ENCODE data around the gene EAF2. TPM values are rescaled to one million over a fixed set of nuclear protein-coding genes. Genes with fewer than 3 reads are reported as not detected.
"Not testable (repeated sequence)": the region's sequence is repeated elsewhere in the genome, so short reads cannot be mapped to it uniquely, and the experiment has no call there.

The EAF2 gene
- polyA plus RNA-seq, 1 experiment = 2.5 TPM

DNA sequence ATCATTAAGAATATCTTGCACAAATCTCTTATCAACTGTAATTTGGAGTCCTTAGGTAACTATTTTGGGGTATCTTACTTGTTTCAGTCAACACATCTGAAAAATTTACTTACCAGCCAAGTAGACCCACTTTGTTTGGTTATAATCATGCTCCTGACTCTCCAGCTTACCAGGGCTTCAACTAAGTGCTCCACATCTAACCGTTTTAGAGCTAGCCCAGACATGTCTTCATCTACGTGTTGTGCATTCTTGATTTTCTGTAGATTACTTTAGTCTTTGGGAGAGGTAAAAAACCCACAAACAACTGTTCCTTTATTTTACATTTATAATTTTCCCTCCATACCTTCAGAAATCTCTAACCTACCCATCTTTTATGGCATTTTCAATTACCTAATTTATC is 17.2 kb downstream of the EAF2 start:
- Histone ChIP-seq H3K4me3 (ENCODE audit: low read depth, low read length) (no peak overlapping the region), H3K27me3 (ENCODE audit: control insufficient read depth, insufficient read depth, low read length) (no peaks in the 10 kb centered on the region), H3K9me3 (ENCODE audit: control insufficient read depth, insufficient read depth, low read length) (no peaks in the 10 kb centered on the region), H3K27ac (ENCODE audit: low read depth, low read length) (no peak overlapping the region)
- DNase-seq (ENCODE audit: low read depth, low spot score) = no peak
- TF ChIP-seq, protein P1, sequence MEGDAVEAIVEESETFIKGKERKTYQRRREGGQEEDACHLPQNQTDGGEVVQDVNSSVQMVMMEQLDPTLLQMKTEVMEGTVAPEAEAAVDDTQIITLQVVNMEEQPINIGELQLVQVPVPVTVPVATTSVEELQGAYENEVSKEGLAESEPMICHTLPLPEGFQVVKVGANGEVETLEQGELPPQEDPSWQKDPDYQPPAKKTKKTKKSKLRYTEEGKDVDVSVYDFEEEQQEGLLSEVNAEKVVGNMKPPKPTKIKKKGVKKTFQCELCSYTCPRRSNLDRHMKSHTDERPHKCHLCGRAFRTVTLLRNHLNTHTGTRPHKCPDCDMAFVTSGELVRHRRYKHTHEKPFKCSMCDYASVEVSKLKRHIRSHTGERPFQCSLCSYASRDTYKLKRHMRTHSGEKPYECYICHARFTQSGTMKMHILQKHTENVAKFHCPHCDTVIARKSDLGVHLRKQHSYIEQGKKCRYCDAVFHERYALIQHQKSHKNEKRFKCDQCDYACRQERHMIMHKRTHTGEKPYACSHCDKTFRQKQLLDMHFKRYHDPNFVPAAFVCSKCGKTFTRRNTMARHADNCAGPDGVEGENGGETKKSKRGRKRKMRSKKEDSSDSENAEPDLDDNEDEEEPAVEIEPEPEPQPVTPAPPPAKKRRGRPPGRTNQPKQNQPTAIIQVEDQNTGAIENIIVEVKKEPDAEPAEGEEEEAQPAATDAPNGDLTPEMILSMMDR (IDR thresholded peaks at IDR 0.05; ENCODE audit: low read depth, low read length) = no peak
- ChIA-PET POLR2A (no interaction called here), CTCF (no interaction called here)

DNA sequence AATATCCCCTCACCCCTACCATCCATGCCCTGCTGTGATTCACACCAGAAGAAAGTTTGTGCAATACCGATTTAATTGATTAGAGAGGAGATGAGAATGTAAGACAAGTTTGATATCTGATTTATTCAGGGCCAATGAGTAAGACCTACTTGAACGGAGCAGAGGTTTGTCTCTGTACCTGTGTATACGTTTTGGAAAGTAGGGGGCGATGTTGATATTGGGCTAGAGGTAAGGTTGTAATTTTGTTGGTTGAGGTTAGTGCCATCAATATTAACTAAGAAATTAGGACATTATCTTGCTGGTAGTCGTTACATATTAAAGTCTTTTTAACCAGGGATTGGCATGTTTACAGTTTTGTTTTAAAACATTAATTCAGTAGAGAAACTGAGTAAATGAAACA is 20.5 kb downstream of the EAF2 start:
- Histone ChIP-seq H3K27ac (ENCODE audit: low read depth, low read length) (no peak overlapping the region), H3K9me3 (ENCODE audit: control insufficient read depth, insufficient read depth, low read length) (no peaks in the 10 kb centered on the region), H3K4me3 (ENCODE audit: low read depth, low read length) (no peak overlapping the region), H3K27me3 (ENCODE audit: control insufficient read depth, insufficient read depth, low read length) (no peaks in the 10 kb centered on the region)
- ChIA-PET POLR2A (no interaction called here), CTCF (no interaction called here)
- DNase-seq (ENCODE audit: low read depth, low spot score) = no peak
- TF ChIP-seq, protein P1 (IDR thresholded peaks at IDR 0.05; ENCODE audit: low read depth, low read length) = peak; percentile 16; the same call in 1 of the 2 replicates

DNA sequence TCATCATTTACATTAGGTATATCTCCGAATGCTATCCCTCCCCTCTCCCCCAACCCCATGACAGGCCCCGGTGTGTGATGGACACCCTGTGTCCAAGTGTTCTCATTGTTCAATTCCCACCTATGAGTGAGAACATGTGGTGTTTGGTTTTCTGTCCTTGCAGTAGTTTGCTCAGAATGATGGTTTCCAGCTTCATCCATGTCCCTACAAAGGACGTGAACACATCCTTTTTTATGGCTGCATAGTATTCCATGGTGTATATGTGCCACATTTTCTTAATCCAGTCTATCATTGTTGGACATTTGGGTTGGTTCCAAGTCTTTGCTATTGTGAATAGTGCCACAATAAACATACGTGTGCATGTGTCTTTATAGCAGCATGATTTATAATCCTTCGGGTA is 22.8 kb downstream of the EAF2 start:
- H3K27me3 ChIP-seq (ENCODE audit: control insufficient read depth, insufficient read depth, low read length); DNase-seq (ENCODE audit: low read depth, low spot score); H3K9me3 ChIP-seq (ENCODE audit: control insufficient read depth, insufficient read depth, low read length); H3K27ac ChIP-seq (ENCODE audit: low read depth, low read length); POLR2A ChIA-PET; H3K4me3 ChIP-seq (ENCODE audit: low read depth, low read length): not testable (repeated sequence)
- CTCF ChIA-PET = interaction anchor here (0.7 kb wide), 1 partner anchor 407 kb away, joined by 3 read pairs; no protein-coding TSS in a partner anchor

DNA sequence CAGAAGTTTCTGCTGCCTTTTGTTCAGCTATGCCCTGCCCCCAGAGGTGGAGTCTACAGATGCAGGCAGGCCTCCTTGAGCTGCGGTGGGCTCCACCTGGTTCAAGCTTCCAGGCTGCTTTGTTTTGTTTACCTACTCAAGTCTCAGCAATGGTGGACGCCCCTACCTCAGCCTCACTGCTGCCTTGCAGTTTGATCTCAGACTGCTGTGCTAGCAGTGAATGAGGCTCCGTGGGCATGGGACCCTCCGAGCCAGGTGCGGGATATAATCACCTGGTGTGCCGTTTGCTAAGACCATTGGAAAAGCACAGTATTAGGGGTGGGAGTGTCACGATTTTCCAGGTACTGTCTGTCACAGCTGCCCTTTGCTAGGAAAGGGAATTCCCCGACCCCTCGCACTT is 28.2 kb downstream of the EAF2 start:
- DNase-seq (ENCODE audit: low read depth, low spot score); POLR2A ChIA-PET; H3K4me3 ChIP-seq (ENCODE audit: low read depth, low read length); CTCF ChIA-PET; H3K9me3 ChIP-seq (ENCODE audit: control insufficient read depth, insufficient read depth, low read length); H3K27me3 ChIP-seq (ENCODE audit: control insufficient read depth, insufficient read depth, low read length); H3K27ac ChIP-seq (ENCODE audit: low read depth, low read length): not testable (repeated sequence)

DNA sequence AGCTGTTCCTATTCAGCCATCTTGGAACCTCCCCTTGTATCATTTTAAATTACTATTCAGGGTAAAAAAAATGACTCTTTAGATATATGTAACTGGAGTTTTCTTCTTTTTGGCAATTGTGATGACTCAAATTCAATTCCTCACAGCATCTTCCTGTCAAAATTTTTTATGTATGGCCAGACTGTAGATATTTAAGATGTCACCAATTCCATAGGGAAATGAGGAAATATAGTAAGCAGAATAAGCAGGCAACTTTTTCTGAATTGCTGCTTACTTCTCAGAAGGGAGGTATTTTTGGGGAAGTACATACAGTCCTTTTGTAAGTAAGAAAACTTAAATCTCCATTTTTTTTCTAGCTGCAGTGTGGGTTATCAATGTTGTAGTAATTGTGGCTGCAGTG is 28.8 kb downstream of the EAF2 start:
- no peak for DNase-seq (ENCODE audit: low read depth, low spot score)
- H3K27me3 ChIP-seq (ENCODE audit: control insufficient read depth, insufficient read depth, low read length) = no peaks in the 10 kb centered on the region
- POLR2A ChIA-PET = no interaction called here
- H3K27ac ChIP-seq (ENCODE audit: low read depth, low read length) = no peak overlapping the region
- TF ChIP-seq, protein P1 (IDR thresholded peaks at IDR 0.05; ENCODE audit: low read depth, low read length) = no peak
- no peak overlapping the region for H3K4me3 ChIP-seq (ENCODE audit: low read depth, low read length)
- H3K9me3 ChIP-seq (ENCODE audit: control insufficient read depth, insufficient read depth, low read length) = 0 out of 2 replicates have a peak, but pooled peaks cover 2% of the 10 kb centered on the region
- CTCF ChIA-PET = no interaction called here

DNA sequence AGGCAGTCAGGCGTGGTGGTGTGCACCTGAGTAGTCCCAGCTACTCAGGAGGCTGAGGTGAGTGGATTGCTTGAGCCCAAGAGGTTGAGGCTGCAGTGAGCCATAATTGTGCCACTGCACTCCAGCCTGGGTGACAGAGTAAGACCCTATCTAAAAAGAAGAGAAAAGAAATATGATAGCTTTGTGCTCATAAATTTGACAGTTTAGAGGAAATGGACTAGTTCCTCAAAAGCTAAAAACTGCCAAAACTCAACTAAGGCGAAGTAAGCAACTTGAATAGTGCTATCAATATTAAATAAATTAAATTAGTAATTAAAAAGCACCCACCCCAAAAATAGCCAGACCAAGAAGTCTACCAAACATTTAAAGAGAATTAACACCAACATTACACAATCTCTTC is 34.7 kb downstream of the EAF2 start:
- no peaks in the 10 kb centered on the region for H3K9me3 ChIP-seq (ENCODE audit: control insufficient read depth, insufficient read depth, low read length)
- ChIA-PET CTCF (no interaction called here), POLR2A (no interaction called here)
- H3K4me3 ChIP-seq (ENCODE audit: low read depth, low read length) = no peak overlapping the region
- H3K27me3 ChIP-seq (ENCODE audit: control insufficient read depth, insufficient read depth, low read length) = no peaks in the 10 kb centered on the region
- no peak overlapping the region for H3K27ac ChIP-seq (ENCODE audit: low read depth, low read length)
- DNase-seq (ENCODE audit: low read depth, low spot score) = no peak
- TF ChIP-seq, protein P1 (IDR thresholded peaks at IDR 0.05; ENCODE audit: low read depth, low read length) = no peak
